T-cell (primary cell): ENCODE measurements around the gene OR10G4. TPM values are rescaled to one million over a fixed set of nuclear protein-coding genes. Genes with fewer than 3 reads are reported as not detected.

ENCODE experiments used
- ATAC-seq, 4 experiments: fragments of 200-7000 bp in 3 of 4; fragments of 150-1000 bp in 1 of 4; cut with Tn5 transposase; replicated peaks in 1 of 4; 1 replicate in 3 of 4; 2 replicates in 1 of 4; pipeline ENCODE4 v1.10.0; 2021; ENCODE audit warnings: moderate library complexity in 3 of 4, mild to moderate bottlenecking in 2 of 4, moderate number of reproducible peaks in 1 of 4
- CTCF ChIA-PET, 2 donors: fragments of 300-600 bp; sonication (Branson Sonifier 250); formaldehyde crosslinking; loops; one replicate each; lab custom pipeline; 2022; ENCODE audit warnings: antibody characterized with exemption in 2 of 2; lab: Charles Lee
- POLR2A ChIA-PET, 2 donors: fragments of 300-600 bp; sonication (Branson Sonifier 250); formaldehyde crosslinking; loops; one replicate each; lab custom pipeline; 2022; ENCODE audit warnings: antibody characterized with exemption in 2 of 2; lab: Charles Lee
- DNase-seq, 35 experiments: peaks; one replicate each; pipeline versions ENCODE4 v3.0.0 to v3.0.0-alpha.2; 2013 to 2023
- H3K27ac ChIP-seq: one replicate; pipeline ENCODE4 v1.5.1; 2013; ENCODE audit warnings: low read length
- H3K27me3 ChIP-seq, 2 experiments: replicated peaks in 1 of 2; 1 replicate in 1 of 2; 2 replicates in 1 of 2; pipeline versions ENCODE4 v1.6.1 to v1.7.0; 2013; ENCODE audit warnings: low read length in 1 of 2, mixed read lengths in 1 of 2; ENCODE audit not compliant: control insufficient read depth in 2 of 2, insufficient read depth in 2 of 2; ENCODE audit errors: extremely low read depth in 1 of 2
- H3K36me3 ChIP-seq, 2 donors: 1 replicate in 1 of 2; 2 replicates in 1 of 2; pipeline versions ENCODE4 v1.6.1 to v1.7.0; 2013; ENCODE audit warnings: low read length in 1 of 2; ENCODE audit not compliant: control insufficient read depth in 2 of 2, insufficient read depth in 1 of 2; ENCODE audit errors: extremely low read depth in 1 of 2
- H3K4me1 ChIP-seq, 2 experiments: 1 replicate in 1 of 2; 2 replicates in 1 of 2; pipeline versions ENCODE4 v1.6.1 to v1.7.0; 2013; ENCODE audit warnings: low read length in 2 of 2, mixed read lengths in 1 of 2; ENCODE audit not compliant: insufficient read depth in 2 of 2, control insufficient read depth in 1 of 2; ENCODE audit errors: extremely low read depth in 1 of 2
- H3K4me3 ChIP-seq, 2 donors: 1 replicate in 1 of 2; 2 replicates in 1 of 2; pipeline versions ENCODE4 v1.5.1 to v1.7.0; 2013; ENCODE audit warnings: mild to moderate bottlenecking in 2 of 2, low read length in 1 of 2, moderate library complexity in 1 of 2; ENCODE audit not compliant: control insufficient read depth in 1 of 2; ENCODE audit errors: extremely low read depth in 1 of 2
- H3K9me3 ChIP-seq: 2 replicates; pipeline ENCODE4 v1.7.0; 2013
- H3K27ac Mint-ChIP-seq, 2 donors: one replicate each; pipeline ENCODE4 v1.8.0; 2020 to 2021; ENCODE audit warnings: mild to moderate bottlenecking in 2 of 2, mixed read lengths in 2 of 2
- H3K27me3 Mint-ChIP-seq, 2 donors: one replicate each; pipeline ENCODE4 v1.8.0; 2021 to 2022; ENCODE audit warnings: mixed read lengths in 2 of 2
- H3K36me3 Mint-ChIP-seq: one replicate; pipeline ENCODE4 v1.8.0; 2021; ENCODE audit warnings: mixed read lengths
- H3K4me1 Mint-ChIP-seq, 3 donors: one replicate each; pipeline ENCODE4 v1.8.0; 2020 to 2022; ENCODE audit warnings: mixed read lengths in 3 of 3, mild to moderate bottlenecking in 1 of 3
- H3K4me3 Mint-ChIP-seq, 3 donors: one replicate each; pipeline ENCODE4 v1.8.0; 2020 to 2022; ENCODE audit warnings: mild to moderate bottlenecking in 3 of 3, mixed read lengths in 3 of 3, moderate library complexity in 3 of 3
- H3K9me3 Mint-ChIP-seq, 3 donors: one replicate each; pipeline ENCODE4 v1.8.0; 2020 to 2022; ENCODE audit warnings: mixed read lengths in 3 of 3
- WGBS: methylation state at CpG from one replicate; pipeline ENCODE4 v1.1.5; 2013; ENCODE audit warnings: missing lambda C conversion rate; ENCODE audit not compliant: insufficient coverage; 5-methylcytosine and 5-hydroxymethylcytosine counted together
- total RNA-seq, 35 experiments: library from RNA in 6 of 35; stranded (reverse) in 6 of 35; fragments of 120-200 nt in 1 of 35; gene quantifications; one replicate each; pipeline versions ENCODE4 v1.2.1 to v1.2.4 and lab custom pipeline; 2013 to 2026

Gene OR10G4
- total RNA-seq, 5 donors from 2014 or later (not counting 1 experiment from before 2014, with no cell fraction given): not detected

- H3K36me3 Mint-ChIP-seq: no peaks in the 10 kb centered on the region
- H3K27ac Mint-ChIP-seq: no peak overlapping the region
- H3K9me3 Mint-ChIP-seq: no peaks in the 10 kb centered on the region
- no peaks in the 10 kb centered on the region for H3K9me3 ChIP-seq
- no peak for DNase-seq
- WGBS: 100% methylated on average over 1 of the region's 3 CpGs
- H3K27ac ChIP-seq: no peak overlapping the region
- ChIA-PET POLR2A (interaction anchor here in 1 of 2 donors (0.5 kb wide), 1 partner anchor 526 kb away, joined by 4 read pairs; no protein-coding TSS in a partner anchor), CTCF (no interaction called here)
- H3K27me3 Mint-ChIP-seq: peaks cover 4 to 10% of the 10 kb centered on the region in 2 donors
- H3K4me1 Mint-ChIP-seq: no peaks in the 10 kb centered on the region
- peaks cover 0 to 9% of the 10 kb centered on the region in 2 experiments for H3K27me3 ChIP-seq
- H3K4me1 ChIP-seq: no peaks in the 10 kb centered on the region
- ATAC-seq: no peak
- no peak overlapping the region for H3K4me3 Mint-ChIP-seq
- no peaks in the 10 kb centered on the region for H3K36me3 ChIP-seq
- no peak overlapping the region for H3K4me3 ChIP-seq
Observed at GRCh38 chr11:124052966-124053365, 40.2 kb downstream of the OR10G4 start.

Other genes with a start within 250 kb of the OR10G4 start
- gene OR6M1, start 206.6 kb upstream of the OR10G4 start, total RNA-seq: not detected
- not detected for gene TMEM225, start 127.3 kb upstream of the OR10G4 start, total RNA-seq
- not detected for gene OR8D4, start 110.8 kb upstream of the OR10G4 start, total RNA-seq
- gene OR4D5, start 73.4 kb upstream of the OR10G4 start, total RNA-seq: not detected
- not detected for gene OR6T1, start 69.2 kb upstream of the OR10G4 start, total RNA-seq
- gene OR10S1, start 35.2 kb upstream of the OR10G4 start, total RNA-seq: not detected
- gene OR10G6, start 17.8 kb upstream of the OR10G4 start, total RNA-seq: not detected
- gene OR10G9, start 10.0 kb downstream of the OR10G4 start, total RNA-seq: not detected
- gene OR10G8, start 13.8 kb downstream of the OR10G4 start, total RNA-seq: not detected
- gene OR10G7, start 28.3 kb downstream of the OR10G4 start, total RNA-seq: not detected
- gene VWA5A, start 102.5 kb downstream of the OR10G4 start, total RNA-seq: 10 to 100 TPM in 1 of 5 donors, 1 to 10 TPM in 4; 5.6 to 10.0 (median 7.6) TPM
- gene OR10D3, start 170.3 kb downstream of the OR10G4 start, total RNA-seq: not detected
- gene OR8G1, start 228.1 kb downstream of the OR10G4 start, total RNA-seq: not detected
- gene OR8G5, start 243.4 kb downstream of the OR10G4 start, total RNA-seq: not detected